Bronchial epithelial cell (primary cell): ENCODE data around the gene HDAC1. TPM values are rescaled to one million over a fixed set of nuclear protein-coding genes. Genes with fewer than 3 reads are reported as not detected.

ENCODE experiments used
- DNase-seq: peaks from one replicate; pipeline ENCODE4 v3.0.0-alpha.2; 2010; ENCODE audit warnings: low read depth
- FAIRE-seq: peaks from 2 replicates; lab custom pipeline; 2011; peaks lifted over from hg19 to GRCh38; lab: Jason Lieb, UNC
- H3K27me3 ChIP-seq: 2 replicates; pipeline ENCODE4 v1.5.1; 2011; ENCODE audit warnings: low read length; ENCODE audit not compliant: control insufficient read depth, insufficient read depth
- H3K36me3 ChIP-seq: 2 replicates; pipeline ENCODE4 v1.5.1; 2011; ENCODE audit warnings: low read length; ENCODE audit not compliant: control insufficient read depth, insufficient read depth
- H3K4me3 ChIP-seq: 2 replicates; pipeline ENCODE4 v1.5.1; 2011; ENCODE audit warnings: mild to moderate bottlenecking, low read depth, low read length, control low read depth
- CTCF ChIP-seq: IDR thresholded peaks from 2 replicates; pipeline ENCODE4 v1.5.1; 2011; ENCODE audit warnings: mild to moderate bottlenecking, moderate library complexity, low read length, control low read depth, inconsistent platforms; ENCODE audit not compliant: insufficient read depth, severe bottlenecking
- total RNA-seq: library from RNA; depleted of rRNA; stranded (reverse); fragments of >200 nt; gene quantifications from 2 replicates; pipeline ENCODE4 v1.2.1, GENCODE V29; 2014

HDAC1 gene
- total RNA-seq, 1 donor from 2014 or later = 83.7 TPM

GRCh38 chr1:32334864-32335534 is 43.1 kb downstream of the HDAC1 start:
- TF ChIP-seq CTCF = peak; percentile 76
- DNase-seq = no peak
- no peak for FAIRE-seq

GRCh38 chr1:32335535-32335789 is 43.6 kb downstream of the HDAC1 start:
- no peak for DNase-seq
- Histone ChIP-seq H3K4me3 (peak overlapping the region; percentile 56), H3K36me3 (peaks cover 4% of the 10 kb centered on the region), H3K27me3 (no peaks in the 10 kb centered on the region)
- no peak for FAIRE-seq
- TF ChIP-seq CTCF = no peak

More at GRCh38 chr1:32334864-32335534, 43.1 kb downstream of the HDAC1 start:
- Histone ChIP-seq H3K27me3 (no peaks in the 10 kb centered on the region), H3K4me3 (peak overlapping the region; percentile 56), H3K36me3 (peaks cover 4% of the 10 kb centered on the region)

GRCh38 chr1:32335790-32336590 is 44.1 kb downstream of the HDAC1 start, which contains the start of gene MARCKSL1:
MARCKSL1 (minus strand) TSS chr1:32336233; CDS start chr1:32336033, 200 bp downstream.
- DNase-seq (peak; percentile 16), FAIRE-seq (no peak)
- no peak for TF ChIP-seq CTCF

GRCh38 chr1:32336591-32336932 is 44.7 kb downstream of the HDAC1 start:
- Histone ChIP-seq H3K36me3 (peaks cover 2% of the 10 kb centered on the region), H3K27me3 (no peaks in the 10 kb centered on the region), H3K4me3 (no peak overlapping the region)
- DNase-seq (no peak), FAIRE-seq (no peak)
- no peak for TF ChIP-seq CTCF

More at GRCh38 chr1:32335790-32336590, 44.1 kb downstream of the HDAC1 start, which contains the start of gene MARCKSL1:
- Histone ChIP-seq H3K27me3 (no peaks in the 10 kb centered on the region), H3K4me3 (peak within 1 kb of the TSS; percentile 56), H3K36me3 (peaks cover 2% of the 10 kb centered on the region)

GRCh38 chr1:32336963-32337675 is 45.2 kb downstream of the HDAC1 start:
- TF ChIP-seq CTCF = no peak
- H3K36me3 ChIP-seq = peaks cover 2% of the 10 kb centered on the region
- DNase-seq = peak; percentile 35
- no peak for FAIRE-seq
- no peaks in the 10 kb centered on the region for H3K27me3 ChIP-seq
- H3K4me3 ChIP-seq = no peak overlapping the region
